DND-41 (cell line): ENCODE measurements around the gene BORCS5.

ENCODE experiments used
- EZH2 ChIP-seq: IDR thresholded peaks from 3 replicates; pipeline ENCODE4 v1.6.1; 2012; ENCODE audit warnings: borderline replicate concordance, low read depth, mild to moderate bottlenecking, moderate library complexity, low read length, inconsistent platforms; ENCODE audit not compliant: severe bottlenecking
- TF ChIP-seq, protein P1 (sequence below): IDR thresholded peaks from 2 replicates; pipeline ENCODE4 v1.5.1; 2012; ENCODE audit warnings: borderline replicate concordance, low read length, moderate library complexity, mild to moderate bottlenecking; ENCODE audit not compliant: poor library complexity, severe bottlenecking; ENCODE audit errors: extremely low read depth

DNA sequence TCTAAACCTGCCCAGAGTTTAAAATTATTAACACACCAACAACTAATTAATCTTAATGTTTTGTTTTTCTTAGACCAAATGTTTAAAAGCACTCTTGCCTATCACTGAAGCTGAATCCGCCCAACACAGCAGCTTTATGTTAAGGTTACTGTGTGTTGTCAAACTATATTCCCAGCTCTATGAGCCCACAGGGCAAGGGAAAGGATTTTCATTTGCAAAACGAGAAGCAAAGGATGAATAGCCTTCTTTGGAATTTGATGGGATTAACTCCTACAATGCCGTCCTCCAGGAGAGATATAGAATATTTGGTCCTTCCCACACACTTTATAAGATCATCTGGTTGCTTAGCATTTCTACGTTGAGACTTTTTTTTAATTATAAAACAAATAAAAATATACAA lies 162.0 kb downstream of the BORCS5 start:
- TF ChIP-seq, protein P1, sequence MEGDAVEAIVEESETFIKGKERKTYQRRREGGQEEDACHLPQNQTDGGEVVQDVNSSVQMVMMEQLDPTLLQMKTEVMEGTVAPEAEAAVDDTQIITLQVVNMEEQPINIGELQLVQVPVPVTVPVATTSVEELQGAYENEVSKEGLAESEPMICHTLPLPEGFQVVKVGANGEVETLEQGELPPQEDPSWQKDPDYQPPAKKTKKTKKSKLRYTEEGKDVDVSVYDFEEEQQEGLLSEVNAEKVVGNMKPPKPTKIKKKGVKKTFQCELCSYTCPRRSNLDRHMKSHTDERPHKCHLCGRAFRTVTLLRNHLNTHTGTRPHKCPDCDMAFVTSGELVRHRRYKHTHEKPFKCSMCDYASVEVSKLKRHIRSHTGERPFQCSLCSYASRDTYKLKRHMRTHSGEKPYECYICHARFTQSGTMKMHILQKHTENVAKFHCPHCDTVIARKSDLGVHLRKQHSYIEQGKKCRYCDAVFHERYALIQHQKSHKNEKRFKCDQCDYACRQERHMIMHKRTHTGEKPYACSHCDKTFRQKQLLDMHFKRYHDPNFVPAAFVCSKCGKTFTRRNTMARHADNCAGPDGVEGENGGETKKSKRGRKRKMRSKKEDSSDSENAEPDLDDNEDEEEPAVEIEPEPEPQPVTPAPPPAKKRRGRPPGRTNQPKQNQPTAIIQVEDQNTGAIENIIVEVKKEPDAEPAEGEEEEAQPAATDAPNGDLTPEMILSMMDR, result no peak
- no peak for TF ChIP-seq EZH2
